ENCODE results near the gene ECI2.

- TF ChIP-seq CTCF (IDR thresholded peaks at IDR 0.05; ENCODE audit: borderline replicate concordance, extremely low read depth, low read length, poor library complexity, severe bottlenecking) (no peak), EZH2 (IDR thresholded peaks at IDR 0.05; ENCODE audit: borderline replicate concordance, low read depth, low read length, severe bottlenecking) (no peak)
These were observed 64.0 kb downstream of the ECI2 start for GRCh38 chr6:4071330-4071729.

Measured in DND-41 (cell line).